GM19397 (cell line): Measurements from ENCODE around the gene MTPN.

Source experiments
- ATAC-seq: cut with Tn5 transposase; IDR thresholded peaks from one replicate; pipeline ENCODE4 v1.9.1; 2021; ENCODE audit warnings: mild to moderate bottlenecking, moderate library complexity; ENCODE audit not compliant: unreplicated experiment

The MTPN gene, protein sequence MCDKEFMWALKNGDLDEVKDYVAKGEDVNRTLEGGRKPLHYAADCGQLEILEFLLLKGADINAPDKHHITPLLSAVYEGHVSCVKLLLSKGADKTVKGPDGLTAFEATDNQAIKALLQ

DNA sequence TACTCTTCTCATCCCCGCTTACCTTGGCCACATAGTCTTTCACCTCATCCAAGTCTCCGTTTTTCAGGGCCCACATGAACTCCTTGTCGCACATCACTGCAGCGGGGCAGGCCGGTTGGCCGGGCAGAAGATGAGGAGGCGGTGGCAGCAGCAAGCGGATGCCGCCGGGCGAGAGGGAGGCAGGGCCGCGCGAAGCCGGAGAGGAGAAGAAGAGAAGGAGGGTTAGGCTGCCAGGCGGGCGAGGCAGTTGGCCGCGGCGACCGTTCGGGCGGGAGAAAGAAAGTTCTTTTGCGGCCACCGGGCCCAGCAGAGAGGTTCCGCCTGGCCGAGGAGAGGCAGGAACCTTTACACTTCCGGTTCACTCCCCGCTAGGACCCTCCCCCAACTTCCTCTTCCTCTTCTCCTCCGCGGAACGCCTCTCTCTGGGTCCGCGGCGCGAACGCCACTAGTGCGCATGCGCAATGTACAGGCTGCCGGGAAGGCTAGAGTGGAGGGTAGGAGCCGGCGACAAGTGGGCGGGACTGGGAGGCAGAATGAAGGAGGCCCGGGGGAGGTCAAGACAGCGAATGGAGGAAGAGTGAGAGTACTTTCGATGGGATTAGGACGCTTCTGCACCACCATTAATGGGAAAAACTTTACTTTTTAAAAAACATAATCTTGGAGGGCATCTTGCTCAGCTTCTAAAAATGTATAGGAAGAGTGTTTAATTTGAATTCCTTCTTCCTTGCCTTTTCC lies at the start of gene MTPN:
TSS of gene MTPN (minus strand) at position 353 of the 735 bp plus-strand sequence. CDS start at position 94, 259 bp downstream.
- ATAC-seq, result peak; percentile 70

DNA sequence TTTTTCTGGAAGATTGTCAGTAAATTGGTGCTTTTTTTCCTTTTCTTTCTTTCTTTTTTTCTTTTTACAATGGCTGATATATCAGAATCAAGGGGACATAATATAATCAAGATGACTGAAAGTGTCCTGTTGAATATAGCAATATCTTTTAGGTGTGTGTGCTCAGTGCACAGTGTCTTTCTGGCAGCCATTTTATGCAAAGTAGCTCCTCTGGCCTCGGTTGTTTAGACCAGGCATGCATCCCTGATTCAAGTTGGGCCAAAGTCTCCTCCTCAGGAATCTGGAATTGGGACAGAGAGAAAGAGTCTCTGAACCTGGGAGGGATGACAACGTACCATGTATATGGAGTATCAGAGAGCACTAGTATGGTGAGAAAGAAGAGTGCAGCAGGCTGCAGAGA lies 49.0 kb upstream of the MTPN start:
- no peak for ATAC-seq

DNA sequence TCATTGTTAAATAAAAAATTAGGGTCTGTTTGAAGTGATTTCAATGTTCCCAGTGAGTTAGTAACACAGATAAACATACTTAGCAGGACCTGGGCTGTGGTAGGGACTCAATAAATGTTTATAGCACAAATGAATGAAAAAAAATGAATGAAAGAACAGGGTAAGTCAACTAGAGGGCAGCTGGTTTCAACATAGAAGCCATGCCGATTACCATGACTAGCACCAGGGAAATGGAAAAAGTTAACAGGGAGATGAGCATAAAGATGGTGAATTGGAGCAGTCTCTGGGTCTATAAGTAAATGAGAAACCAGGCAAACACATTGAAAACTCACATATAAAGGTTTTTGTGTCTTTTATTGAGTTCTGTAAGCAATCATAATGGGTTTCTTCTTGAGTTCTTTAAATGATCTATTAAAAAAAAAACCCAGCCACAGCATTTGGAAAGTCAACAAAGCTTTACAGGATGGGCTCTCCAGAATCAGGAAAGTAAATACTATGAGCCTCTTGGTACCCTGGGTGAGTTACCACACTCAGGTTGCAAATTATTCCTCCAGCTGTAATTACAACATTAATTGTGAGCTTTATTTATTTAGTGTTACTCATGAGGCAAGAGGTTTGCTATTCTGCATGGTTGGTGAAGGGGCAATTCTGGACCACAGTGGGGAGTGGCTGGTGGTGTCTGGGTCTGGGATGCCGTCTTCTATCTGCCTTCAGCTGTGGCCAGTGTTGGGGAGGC lies 46.1 kb upstream of the MTPN start:
- ATAC-seq, result no peak

DNA sequence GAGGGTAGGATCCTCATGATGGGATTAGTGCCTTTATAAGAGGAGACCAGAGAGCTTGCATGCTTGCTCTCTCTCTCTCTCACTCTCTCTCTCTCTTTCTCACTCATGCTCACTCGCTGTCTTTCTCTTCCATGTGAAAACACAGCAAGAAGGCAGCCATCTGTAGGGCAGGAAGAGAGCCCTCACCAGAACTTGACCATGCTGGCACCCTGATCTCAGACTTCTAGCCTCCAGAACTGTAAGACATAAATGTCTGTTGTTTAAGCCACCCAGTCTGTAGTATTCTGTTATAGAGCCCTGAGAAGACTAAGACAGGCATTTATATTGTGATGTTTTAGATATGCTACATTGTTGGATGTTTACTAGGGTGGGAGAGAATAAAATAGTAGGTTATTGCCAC lies 43.4 kb upstream of the MTPN start:
- ATAC-seq, result no peak

DNA sequence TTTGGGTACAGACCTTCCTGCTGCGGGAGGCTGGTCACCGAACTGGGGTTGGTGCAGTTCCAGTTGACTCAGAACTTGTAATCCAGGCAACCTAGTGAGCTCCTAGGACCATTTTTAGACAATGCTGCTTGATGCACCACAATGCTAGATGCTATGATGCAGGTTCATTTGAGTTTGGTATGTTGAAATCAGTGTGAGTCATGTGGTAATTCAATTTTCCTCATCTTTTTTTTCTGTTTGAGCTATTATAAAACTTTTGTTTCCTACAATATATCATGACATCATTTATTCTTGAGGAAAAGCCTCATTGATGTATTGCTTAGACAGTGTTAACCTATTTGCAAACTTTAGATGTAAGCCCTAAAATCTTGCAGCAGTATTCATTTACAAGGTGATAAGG lies 40.9 kb upstream of the MTPN start:
- no peak for ATAC-seq

DNA sequence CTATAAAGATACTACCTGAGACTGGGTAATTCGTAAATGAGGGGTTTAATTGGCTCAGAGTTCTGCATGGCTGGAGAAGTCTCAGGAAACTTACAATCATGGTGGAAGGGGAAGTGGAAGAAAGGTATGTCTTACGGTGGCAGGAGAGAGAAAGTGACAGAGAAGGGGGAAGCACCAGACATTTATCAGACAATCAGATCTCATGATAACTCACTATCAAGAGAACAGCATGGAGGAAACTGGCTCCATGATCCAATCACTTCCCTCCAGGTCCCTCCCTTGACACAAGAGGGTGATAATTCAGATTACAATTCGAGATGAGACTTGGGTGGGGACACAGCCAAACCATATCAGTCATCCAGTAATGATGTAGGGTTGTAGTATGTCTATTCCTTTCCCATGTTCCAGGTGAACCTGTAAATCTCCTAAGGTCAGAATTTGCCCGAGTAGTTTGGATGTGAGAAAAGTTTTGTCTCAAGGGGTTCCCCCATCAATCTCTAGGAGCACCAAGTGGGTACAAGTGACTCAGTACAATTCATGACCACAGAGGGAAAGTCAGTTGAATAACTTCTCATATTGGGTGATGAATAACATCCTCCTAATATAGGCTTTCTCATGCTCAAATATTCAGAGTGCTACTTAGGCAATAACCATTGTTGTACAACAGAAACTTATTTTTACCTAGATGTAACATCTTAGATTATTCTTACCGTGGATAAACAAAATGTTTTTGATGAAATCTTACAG lies 39.7 kb upstream of the MTPN start:
- ATAC-seq, result no peak

DNA sequence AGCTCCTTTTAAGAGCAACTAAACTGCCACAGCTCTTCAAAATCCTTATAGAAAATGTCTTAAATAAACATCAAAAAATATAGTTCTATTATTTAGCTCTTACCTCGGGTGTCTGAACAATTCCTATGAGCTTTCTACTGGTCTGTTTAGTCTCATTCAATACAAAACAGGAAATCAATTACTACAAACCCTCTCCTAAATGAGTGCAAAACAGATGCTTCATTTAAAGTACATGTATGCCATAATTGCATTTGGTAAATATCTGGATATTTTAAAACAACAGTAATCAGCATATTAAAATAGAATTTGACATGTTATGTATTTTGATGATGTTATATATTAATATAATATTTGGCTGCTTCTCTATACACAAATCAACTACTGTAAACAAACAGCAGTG lies 38.5 kb upstream of the MTPN start:
- ATAC-seq, result no peak

DNA sequence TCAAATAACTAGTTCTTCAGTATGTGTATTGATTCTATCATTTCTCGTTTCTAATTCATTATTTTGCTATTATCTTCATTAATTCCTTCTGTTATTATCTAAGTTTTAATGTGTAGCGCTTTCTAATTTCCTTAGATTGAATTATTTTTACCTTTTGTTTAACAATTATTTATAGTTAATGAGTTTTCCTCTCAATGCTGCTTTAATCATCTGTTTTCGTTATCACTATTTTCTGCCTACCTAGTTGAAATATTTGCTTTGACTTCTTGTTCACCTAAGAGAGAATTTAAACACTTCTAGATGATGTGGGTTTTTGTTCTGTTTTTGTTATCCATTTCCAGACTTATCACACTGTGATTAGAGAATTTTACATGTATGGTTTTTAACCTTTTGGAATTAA lies 37.5 kb upstream of the MTPN start:
- no peak for ATAC-seq

DNA sequence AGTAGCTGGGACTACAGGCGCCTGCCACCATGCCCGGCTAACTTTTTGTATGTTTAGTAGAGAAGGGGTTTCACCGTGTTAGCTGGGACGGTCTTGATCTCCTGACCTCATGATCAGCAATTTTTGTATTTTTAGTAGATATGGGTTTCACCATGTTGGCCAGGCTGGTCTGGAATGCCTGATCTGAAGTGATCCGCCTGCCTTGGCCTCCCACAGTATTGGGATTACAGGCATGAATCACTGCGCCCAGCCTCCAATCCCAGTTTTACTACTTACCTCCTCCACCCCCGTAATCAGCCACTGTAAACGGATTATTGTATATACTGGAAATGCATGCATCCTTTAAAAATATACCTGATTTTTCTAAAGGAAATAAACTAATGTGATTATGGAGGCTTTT lies 35.1 kb upstream of the MTPN start:
- ATAC-seq, result no peak

DNA sequence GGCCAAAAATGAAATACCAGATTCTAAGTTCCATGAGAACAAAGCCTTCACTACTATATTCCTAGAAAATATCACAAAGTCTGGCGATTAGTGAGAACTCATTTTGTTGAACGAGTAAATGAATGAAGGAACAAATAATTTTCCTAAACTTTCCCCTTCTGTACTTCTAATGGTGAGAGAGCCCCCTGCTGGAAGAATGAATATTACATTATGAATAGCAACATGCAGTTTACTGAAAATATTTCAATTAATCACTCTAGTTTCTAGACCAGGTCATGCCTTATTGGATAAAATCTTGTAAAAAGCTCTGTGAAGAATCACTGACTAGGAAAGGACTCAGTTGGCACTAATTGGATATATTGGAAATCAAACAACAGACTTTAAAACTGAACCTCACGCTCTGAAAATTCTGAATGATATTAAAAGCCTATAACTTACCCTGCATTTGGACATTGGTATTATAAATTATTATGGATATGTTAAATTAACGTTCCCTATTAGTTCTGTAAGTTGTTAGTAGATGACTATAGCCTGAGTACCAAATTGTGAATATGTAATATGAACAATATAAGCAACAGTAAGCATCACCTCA lies 32.4 kb upstream of the MTPN start:
- no peak for ATAC-seq

DNA sequence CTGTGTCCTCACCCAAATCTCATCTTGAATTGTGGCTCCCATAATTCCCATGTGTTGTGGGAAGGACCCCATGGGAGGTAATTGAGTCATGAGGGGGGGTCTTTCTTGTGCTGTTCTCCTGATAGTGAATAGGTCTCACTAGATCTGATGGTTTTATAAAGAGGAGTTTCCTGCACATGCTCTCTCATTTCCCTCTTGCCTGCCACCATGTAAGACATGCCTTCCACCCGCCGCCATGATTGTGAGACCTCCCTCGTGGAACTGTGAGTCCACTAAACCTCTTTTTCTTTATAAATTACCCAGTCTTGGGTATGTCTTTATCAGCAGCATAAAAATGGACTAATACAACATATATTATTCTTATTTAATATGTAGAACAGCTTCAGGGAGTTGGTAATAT lies 29.0 kb upstream of the MTPN start:
- no peak for ATAC-seq

DNA sequence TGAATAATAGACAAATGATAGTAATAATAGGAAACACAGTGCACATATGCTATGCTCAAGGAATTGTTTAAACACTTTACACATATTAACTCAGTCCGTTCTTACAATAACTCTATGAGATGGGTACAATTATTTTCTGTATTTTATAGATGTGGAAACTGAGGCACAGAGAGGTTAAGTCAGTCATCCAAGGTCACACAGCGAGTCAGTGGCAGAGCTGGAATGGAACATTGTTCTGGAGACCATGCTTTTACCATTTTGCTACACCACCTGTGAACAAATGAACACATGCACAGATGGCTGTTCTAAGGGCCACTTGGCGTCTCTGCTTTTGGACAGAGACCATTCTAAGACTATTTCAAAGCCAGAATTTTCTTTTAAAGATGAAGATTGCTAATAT lies 26.9 kb upstream of the MTPN start:
- ATAC-seq, result no peak

DNA sequence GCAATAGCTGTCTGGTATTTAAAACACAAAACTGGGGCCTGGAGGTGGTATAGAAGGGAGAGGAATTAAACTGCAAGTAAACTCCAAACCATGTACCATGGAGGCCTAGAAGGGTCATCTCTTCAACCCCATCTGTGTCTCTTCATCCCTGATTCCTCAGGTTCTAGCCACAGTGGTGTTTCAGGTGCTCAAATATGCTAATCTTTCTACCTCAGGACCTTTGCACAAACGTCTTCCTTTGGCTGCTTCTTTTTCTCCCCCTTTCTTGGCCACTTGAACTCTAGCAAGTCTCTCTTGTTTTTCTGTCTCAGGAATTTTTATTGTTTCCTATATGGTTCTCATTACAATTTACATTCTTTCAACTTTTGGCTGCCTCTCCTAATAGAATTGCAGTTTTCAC lies 25.6 kb upstream of the MTPN start:
- no peak for ATAC-seq

DNA sequence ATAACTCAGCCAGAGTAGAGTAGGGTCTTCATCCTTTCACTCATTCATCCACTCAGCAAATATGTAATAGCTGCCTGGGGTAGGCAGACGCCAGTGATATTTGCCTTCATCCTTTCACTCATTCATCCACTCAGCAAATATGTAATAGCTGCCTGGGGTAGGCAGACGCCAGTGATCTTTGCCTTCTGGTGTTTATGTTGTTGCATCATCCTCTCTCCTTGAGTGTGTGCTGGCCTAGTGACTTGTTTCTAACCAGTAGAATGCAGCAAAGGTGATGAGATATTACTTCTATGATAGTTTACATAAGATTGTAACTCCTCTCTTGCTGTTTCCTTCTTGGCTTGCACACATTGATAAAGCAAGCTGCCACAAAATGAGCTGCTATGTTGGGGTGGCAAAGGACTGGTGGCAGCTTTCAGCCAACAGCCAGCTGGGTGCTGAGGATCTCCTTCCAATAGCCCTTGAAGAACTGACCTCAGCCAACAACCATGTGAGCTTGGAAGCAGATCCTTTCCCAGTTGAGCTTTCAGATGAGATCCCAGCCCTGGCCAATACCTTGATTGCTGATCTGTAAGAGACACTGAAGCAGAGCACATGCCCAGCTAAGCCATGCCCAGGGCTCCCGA lies 23.2 kb upstream of the MTPN start:
- ATAC-seq, result no peak

DNA sequence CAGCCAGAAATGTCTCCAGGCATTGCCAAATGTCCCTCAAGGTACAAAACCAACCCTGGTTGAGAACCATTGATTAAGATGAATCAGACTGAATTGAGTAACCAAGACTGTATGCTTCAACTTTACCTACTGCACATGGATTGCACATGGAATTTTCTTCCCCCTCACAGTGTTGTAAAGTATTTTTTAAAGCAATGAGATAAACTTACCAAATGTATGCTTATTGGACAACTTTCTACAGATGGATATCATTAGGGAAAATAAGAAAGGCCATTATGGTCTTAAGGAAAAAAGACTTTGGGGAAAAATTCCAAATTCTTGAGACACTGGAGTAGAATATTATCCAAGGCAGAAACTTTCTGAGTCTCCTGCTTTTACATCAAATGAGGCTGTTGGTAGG lies 20.9 kb upstream of the MTPN start:
- no peak for ATAC-seq

DNA sequence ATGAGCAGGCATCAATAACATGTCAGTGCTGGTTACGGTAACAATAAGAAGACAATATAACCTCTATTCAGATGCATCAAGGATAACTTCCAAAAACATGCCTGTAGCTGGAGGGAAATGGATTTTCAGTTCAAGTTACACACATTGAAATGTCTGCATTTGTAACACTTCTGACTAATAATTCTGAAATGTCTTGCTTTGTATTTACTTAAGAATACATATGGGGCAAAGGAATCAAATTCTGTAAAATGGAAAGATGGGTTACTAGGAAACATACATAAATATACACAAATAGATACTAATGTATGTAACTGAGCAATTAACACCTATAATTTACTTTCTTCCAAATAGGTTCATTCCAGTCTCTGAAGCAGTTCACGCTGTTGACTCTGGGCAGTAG lies 18.6 kb upstream of the MTPN start:
- ATAC-seq, result no peak

DNA sequence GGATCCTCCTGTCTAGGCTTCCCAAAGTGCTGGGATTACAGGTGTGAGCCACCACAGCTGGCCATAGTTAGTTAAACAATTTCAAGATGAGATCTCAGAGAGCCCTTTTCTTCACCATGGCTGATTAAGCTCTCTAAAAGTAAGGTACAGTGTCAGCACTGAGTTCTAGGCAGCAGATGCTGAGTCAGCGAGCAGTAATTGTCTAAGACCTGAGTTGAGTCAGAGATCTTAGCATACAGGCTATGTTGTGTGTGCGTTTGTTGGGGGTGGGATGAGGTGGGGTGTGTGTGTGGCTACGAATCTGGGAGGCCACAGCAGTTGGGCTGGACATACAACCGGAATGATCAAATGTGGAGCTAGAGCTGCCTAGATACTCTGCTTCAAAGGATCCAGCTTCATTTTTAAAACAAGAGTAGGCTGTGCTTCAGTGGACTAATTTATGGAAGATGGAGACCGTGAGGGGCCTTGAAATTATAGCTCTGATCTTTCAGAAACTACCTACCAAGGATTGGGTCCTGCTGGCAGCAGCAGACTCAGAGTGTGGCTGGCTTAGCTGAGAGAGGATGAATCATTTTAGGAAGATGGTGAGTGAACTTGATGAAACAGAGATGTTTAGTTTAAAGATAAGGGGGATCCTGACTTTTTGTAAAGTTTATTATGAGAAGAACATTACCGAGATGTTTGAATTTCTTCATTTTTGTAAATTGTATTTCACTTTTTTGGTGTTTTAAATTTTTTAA lies 17.5 kb upstream of the MTPN start:
- ATAC-seq, result no peak

DNA sequence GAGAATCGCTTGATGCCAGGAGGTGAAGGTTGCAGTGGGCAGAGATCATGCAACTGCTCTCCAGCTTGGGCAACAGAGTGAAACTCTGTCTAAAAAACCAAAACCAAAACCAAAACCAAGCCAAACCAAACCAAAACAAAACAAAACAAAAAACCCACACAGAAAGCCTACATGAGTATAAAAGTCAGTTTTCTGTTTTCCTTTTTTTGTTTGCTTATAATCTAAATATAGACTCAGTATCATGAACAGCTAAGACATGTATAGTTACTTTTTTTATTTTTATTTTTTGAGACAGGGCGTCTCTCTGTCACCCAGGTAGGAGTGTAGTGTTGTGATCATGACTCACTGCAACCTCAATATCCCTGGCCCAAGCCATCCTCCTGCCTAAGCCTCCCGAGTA lies 16.8 kb upstream of the MTPN start:
- ATAC-seq, result peak; percentile 65

DNA sequence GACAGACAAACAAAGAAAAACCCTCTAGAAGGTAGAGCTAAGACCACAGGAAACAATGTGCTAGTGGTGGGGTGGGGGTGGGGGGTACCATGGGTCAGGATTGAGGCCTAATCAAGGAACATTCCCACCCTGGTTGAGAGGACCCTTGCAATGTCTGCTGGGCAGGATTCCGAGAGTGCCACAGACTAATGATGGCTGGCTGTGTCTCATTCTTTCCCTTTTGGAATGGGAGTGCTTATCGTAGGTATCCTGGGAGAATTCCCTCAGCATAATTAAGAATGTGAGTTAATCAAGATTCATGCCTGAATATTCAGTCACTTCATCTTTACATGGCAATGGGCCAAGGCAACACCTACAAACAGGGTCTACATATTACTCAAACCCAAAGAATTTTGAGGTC lies 14.7 kb upstream of the MTPN start:
- ATAC-seq, result no peak

DNA sequence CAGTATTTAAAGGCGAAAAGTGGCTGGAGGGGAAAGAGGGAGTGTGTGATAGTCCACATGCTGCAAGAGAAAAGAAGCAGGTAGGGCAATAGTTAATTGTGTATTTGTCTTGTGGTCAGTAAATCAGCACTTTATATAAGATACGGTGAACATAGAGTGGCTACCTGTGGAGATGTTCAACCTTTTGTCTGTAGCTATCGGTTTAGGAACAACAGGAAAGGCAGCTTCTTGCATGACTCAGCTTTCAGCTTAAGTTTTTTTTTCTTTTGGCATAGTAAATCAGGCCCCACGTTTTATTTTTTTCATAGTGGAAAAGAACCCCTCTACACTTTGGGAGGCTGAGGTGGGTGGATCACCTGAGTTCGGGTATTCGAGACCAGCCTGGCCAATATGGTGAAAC lies 14.2 kb upstream of the MTPN start:
- no peak for ATAC-seq
